ENCODE data around the gene ERCC1. TPM values are rescaled to one million over a fixed set of nuclear protein-coding genes. Genes with fewer than 3 reads are reported as not detected.
A peak's percentile ranks its signal among the peaks of the same experiment; 100 is the strongest.

The ERCC1 gene
- total and polyA plus RNA-seq, 2 of the 13 experiments (the other 11 are each of a cell fraction or from before 2014, with no cell fraction given) = 40.0 to 66.4 TPM

DNA sequence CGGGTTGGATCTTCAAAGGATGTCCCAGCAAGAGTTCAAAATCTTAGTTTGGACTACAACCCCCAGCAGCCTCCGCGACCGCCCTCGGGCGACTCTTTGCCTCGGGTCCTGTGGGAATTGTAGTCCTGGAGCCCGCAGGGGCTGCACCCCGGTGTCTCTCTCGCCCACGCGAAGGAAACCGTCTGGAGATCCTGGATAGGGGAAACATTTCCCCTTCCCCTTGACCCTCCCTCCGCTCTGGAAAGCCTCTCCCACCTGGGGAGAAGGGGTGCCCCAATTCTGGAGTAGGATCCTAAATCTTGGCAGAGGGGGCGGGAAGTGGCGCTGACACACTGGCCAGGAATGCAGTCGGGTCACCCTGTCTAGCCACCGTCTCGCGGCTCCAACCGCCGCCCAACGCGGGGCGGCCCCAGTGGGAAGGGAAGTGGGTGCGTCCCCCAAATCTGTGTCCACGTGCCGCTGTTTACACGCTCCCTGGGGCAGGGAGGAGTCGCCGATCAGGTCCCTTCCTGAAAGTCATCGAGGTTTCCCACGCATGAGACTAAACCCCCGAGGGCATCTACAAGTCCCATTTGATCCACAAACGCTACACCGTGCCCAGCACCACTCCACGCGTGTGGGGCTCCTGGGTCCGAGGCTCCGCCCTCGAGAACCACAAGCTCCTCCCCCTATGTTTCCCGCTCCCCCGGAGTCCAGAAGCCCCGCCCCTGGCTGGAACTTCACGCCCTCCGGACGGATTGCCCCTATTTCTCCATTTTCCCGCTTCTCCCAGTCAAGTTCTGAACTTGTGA, 18.1 kb downstream of the ERCC1 start (continued):
- TF ChIP-seq, protein P1, sequence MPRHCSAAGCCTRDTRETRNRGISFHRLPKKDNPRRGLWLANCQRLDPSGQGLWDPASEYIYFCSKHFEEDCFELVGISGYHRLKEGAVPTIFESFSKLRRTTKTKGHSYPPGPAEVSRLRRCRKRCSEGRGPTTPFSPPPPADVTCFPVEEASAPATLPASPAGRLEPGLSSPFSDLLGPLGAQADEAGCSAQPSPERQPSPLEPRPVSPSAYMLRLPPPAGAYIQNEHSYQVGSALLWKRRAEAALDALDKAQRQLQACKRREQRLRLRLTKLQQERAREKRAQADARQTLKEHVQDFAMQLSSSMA (CRISPR knock-in tag; IDR thresholded peaks at IDR 0.05) = no peak
- TF ChIP-seq ZNF570 (CRISPR knock-in tag; IDR thresholded peaks at IDR 0.05; ENCODE audit: borderline replicate concordance) (no peak), PCBP2 (optimal IDR thresholded peaks at IDR 0.05; ENCODE audit: low read depth, low read length, poor library complexity, severe bottlenecking) (no peak), ZKSCAN1 (IDR thresholded peaks at IDR 0.05; ENCODE audit: low read length) (no peak), SYNCRIP (IDR thresholded peaks at IDR 0.05; ENCODE audit: insufficient read depth, low read depth, low read length) (no peak), ZNF367 (CRISPR knock-in tag; IDR thresholded peaks at IDR 0.05; ENCODE audit: borderline replicate concordance) (no peak), HDAC1 (CRISPR knock-in tag; IDR thresholded peaks at IDR 0.05) (peak; percentile 24; the same call in 1 of the 2 replicates), ZFP90 (CRISPR knock-in tag; IDR thresholded peaks at IDR 0.05; ENCODE audit: borderline replicate concordance) (no peak; the same call in 1 of the 2 replicates), NFYC (CRISPR knock-in tag; IDR thresholded peaks at IDR 0.05) (no peak; the same call in 1 of the 2 replicates), KDM2A (CRISPR knock-in tag; IDR thresholded peaks at IDR 0.05; ENCODE audit: borderline replicate concordance, low read depth) (no peak; the same call in 1 of the 2 replicates), ZNF619 (CRISPR knock-in tag; IDR thresholded peaks at IDR 0.05) (no peak), KDM1A (CRISPR knock-in tag; IDR thresholded peaks at IDR 0.05) (no peak), MTA1 (CRISPR knock-in tag; IDR thresholded peaks at IDR 0.05; ENCODE audit: borderline replicate concordance) (no peak), ZNF761 (CRISPR knock-in tag; conservative IDR thresholded peaks at IDR 0.05) (no peak), ZMAT3 (CRISPR knock-in tag; conservative IDR thresholded peaks at IDR 0.05) (no peak), ZNF354B (CRISPR knock-in tag; IDR thresholded peaks at IDR 0.05) (no peak), ZNF333 (CRISPR knock-in tag; IDR thresholded peaks at IDR 0.05; ENCODE audit: borderline replicate concordance) (no peak; the same call in 1 of the 2 replicates), CBFB (CRISPR knock-in tag; IDR thresholded peaks at IDR 0.05) (peak; percentile 48; the same call in 1 of the 2 replicates), KDM3A (CRISPR knock-in tag; IDR thresholded peaks at IDR 0.05; ENCODE audit: low read depth) (no peak)
- TF ChIP-seq, protein P2, sequence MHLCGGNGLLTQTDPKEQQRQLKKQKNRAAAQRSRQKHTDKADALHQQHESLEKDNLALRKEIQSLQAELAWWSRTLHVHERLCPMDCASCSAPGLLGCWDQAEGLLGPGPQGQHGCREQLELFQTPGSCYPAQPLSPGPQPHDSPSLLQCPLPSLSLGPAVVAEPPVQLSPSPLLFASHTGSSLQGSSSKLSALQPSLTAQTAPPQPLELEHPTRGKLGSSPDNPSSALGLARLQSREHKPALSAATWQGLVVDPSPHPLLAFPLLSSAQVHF (CRISPR knock-in tag; IDR thresholded peaks at IDR 0.05) = no peak
- TF ChIP-seq, protein P3, sequence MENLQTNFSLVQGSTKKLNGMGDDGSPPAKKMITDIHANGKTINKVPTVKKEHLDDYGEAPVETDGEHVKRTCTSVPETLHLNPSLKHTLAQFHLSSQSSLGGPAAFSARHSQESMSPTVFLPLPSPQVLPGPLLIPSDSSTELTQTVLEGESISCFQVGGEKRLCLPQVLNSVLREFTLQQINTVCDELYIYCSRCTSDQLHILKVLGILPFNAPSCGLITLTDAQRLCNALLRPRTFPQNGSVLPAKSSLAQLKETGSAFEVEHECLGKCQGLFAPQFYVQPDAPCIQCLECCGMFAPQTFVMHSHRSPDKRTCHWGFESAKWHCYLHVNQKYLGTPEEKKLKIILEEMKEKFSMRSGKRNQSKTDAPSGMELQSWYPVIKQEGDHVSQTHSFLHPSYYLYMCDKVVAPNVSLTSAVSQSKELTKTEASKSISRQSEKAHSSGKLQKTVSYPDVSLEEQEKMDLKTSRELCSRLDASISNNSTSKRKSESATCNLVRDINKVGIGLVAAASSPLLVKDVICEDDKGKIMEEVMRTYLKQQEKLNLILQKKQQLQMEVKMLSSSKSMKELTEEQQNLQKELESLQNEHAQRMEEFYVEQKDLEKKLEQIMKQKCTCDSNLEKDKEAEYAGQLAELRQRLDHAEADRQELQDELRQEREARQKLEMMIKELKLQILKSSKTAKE (CRISPR knock-in tag; IDR thresholded peaks at IDR 0.05; ENCODE audit: borderline replicate concordance) = no peak
- TF ChIP-seq, protein P4, sequence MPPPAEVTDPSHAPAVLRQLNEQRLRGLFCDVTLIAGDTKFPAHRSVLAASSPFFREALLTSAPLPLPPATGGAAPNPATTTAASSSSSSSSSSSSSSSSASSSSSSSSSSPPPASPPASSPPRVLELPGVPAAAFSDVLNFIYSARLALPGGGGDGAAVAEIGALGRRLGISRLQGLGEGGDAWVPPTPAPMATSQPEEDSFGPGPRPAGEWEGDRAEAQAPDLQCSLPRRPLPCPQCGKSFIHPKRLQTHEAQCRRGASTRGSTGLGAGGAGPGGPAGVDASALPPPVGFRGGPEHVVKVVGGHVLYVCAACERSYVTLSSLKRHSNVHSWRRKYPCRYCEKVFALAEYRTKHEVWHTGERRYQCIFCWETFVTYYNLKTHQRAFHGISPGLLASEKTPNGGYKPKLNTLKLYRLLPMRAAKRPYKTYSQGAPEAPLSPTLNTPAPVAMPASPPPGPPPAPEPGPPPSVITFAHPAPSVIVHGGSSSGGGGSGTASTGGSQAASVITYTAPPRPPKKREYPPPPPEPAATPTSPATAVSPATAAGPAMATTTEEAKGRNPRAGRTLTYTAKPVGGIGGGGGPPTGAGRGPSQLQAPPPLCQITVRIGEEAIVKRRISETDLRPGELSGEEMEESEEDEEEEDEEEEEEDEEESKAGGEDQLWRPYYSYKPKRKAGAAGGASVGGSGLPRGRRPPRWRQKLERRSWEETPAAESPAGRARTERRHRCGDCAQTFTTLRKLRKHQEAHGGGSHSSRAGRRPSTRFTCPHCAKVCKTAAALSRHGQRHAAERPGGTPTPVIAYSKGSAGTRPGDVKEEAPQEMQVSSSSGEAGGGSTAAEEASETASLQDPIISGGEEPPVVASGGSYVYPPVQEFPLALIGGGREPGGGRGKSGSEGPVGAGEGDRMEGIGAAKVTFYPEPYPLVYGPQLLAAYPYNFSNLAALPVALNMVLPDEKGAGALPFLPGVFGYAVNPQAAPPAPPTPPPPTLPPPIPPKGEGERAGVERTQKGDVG (CRISPR knock-in tag; IDR thresholded peaks at IDR 0.05; ENCODE audit: borderline replicate concordance) = no peak; the same call in 1 of the 2 replicates
